DND-41 (cell line): ENCODE measurements around the gene CYBA.

Experiments
- ATAC-seq: fragments of 200-7000 bp; cut with Tn5 transposase; 3 replicates; pipeline ENCODE4 v1.9.1; 2021; ENCODE audit warnings: low read depth; ENCODE audit not compliant: insufficient read depth
- DNase-seq: peaks from one replicate; pipeline ENCODE4 v3.0.0-alpha.2; 2020
- H2AFZ ChIP-seq: 2 replicates; pipeline ENCODE4 v1.6.0; 2012; ENCODE audit warnings: low read depth, low read length
- H3K27ac ChIP-seq: 2 replicates; pipeline ENCODE4 v1.5.1; 2012; ENCODE audit warnings: low read length, inconsistent platforms
- H3K27me3 ChIP-seq: fragments of 200-600 bp; sonication (generic); 2 replicates; pipeline ENCODE4 v1.6.0; 2012; ENCODE audit warnings: low read length, mild to moderate bottlenecking, inconsistent platforms; ENCODE audit not compliant: insufficient read depth, poor library complexity
- H3K36me3 ChIP-seq: 2 replicates; pipeline ENCODE4 v1.5.1; 2012; ENCODE audit warnings: low read length, inconsistent platforms; ENCODE audit not compliant: insufficient read depth
- H3K4me1 ChIP-seq: 2 replicates; pipeline ENCODE4 v1.5.1; 2012; ENCODE audit warnings: mild to moderate bottlenecking, low read length; ENCODE audit not compliant: insufficient read depth
- H3K4me2 ChIP-seq: 2 replicates; pipeline ENCODE4 v1.6.0; 2012; ENCODE audit warnings: mild to moderate bottlenecking, moderate library complexity, low read length, inconsistent platforms; ENCODE audit not compliant: insufficient read depth
- H3K4me3 ChIP-seq, 2 experiments: fragments of 200-600 bp in 1 of 2; shearing (Covaris generic) in 1 of 2; 2 replicates each; pipeline ENCODE4 v1.5.1; 2012 to 2016; ENCODE audit warnings: inconsistent platforms in 2 of 2, low read length in 2 of 2, mild to moderate bottlenecking in 2 of 2, low read depth in 1 of 2, moderate library complexity in 1 of 2
- H3K79me2 ChIP-seq: 2 replicates; pipeline ENCODE4 v1.6.0; 2012; ENCODE audit warnings: low read length, inconsistent platforms; ENCODE audit not compliant: insufficient read depth
- H3K9ac ChIP-seq: 2 replicates; pipeline ENCODE4 v1.6.0; 2012; ENCODE audit warnings: low read depth, mild to moderate bottlenecking, inconsistent platforms, low read length, moderate library complexity
- H3K9me3 ChIP-seq: 2 replicates; pipeline ENCODE4 v1.5.1; 2012; ENCODE audit warnings: low read length, moderate library complexity, mild to moderate bottlenecking, inconsistent platforms; ENCODE audit not compliant: insufficient read depth, severe bottlenecking
- H4K20me1 ChIP-seq: 2 replicates; pipeline ENCODE4 v1.6.0; 2012; ENCODE audit warnings: low read length; ENCODE audit not compliant: insufficient read depth
- CTCF ChIP-seq: IDR thresholded peaks from 2 replicates; pipeline ENCODE4 v1.5.1; 2012; ENCODE audit warnings: borderline replicate concordance, low read length, moderate library complexity, mild to moderate bottlenecking; ENCODE audit not compliant: poor library complexity, severe bottlenecking; ENCODE audit errors: extremely low read depth
- EZH2 ChIP-seq: IDR thresholded peaks from 3 replicates; pipeline ENCODE4 v1.6.1; 2012; ENCODE audit warnings: borderline replicate concordance, low read depth, mild to moderate bottlenecking, moderate library complexity, low read length, inconsistent platforms; ENCODE audit not compliant: severe bottlenecking

CYBA gene

DNA sequence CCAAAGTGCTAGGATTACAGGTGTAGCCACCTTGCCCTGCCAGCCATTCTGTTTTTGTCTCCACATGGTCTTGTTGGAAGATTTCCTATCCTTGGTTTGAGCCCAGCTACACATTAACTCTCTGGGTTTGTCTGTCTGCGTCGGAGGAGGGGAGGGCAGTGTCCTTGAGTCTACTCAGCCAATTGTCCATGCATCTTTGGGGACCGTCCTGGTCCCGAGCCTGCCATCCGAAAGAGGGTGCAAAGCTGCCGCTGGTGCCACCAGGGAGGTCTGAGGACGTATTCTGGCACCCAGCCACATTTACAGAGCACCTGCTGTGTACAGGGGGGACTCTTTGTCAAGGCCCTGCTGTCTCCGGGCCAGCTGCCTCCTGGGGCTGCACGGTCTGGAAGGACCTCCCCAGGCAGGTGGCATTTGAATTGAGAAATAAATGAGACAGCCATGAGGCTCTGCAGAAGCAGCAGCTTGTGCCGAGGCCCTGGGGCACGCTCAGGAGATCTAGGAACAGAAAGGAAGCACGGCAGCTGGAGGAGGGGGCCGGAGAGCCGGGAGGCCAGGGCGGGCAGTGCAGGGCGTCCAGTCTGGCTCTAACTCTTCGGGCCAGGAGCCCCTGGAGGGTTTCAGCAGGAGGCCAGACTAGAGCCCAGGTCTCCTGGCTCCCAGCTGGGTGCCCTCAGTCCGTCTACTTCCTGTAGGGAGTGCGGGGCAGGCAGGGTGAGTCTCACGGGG lies 1.5 kb downstream of the CYBA start:
- ATAC-seq, result no peak
- peaks cover 43% of the 10 kb centered on the region for H4K20me1 ChIP-seq
- peak overlapping the region; percentile 69 for H3K9ac ChIP-seq
- no peak overlapping the region for H2AFZ ChIP-seq
- TF ChIP-seq CTCF (no peak), EZH2 (no peak)
- peak overlapping the region; percentile 84; the same call in 1 of the 2 replicates for H3K27ac ChIP-seq
- H3K27me3 ChIP-seq, result no peaks in the 10 kb centered on the region
- H3K4me2 ChIP-seq, result peak overlapping the region; percentile 93
- H3K4me1 ChIP-seq, result peaks cover 26% of the 10 kb centered on the region
- peaks cover 20% of the 10 kb centered on the region for H3K79me2 ChIP-seq
- H3K9me3 ChIP-seq, result no peaks in the 10 kb centered on the region
- H3K4me3 ChIP-seq, result peak overlapping the region in 1 of 2 experiments; percentile 96; a peak in 2 of 4 replicates
- no peak for DNase-seq
- peaks cover 42% of the 10 kb centered on the region for H3K36me3 ChIP-seq

DNA sequence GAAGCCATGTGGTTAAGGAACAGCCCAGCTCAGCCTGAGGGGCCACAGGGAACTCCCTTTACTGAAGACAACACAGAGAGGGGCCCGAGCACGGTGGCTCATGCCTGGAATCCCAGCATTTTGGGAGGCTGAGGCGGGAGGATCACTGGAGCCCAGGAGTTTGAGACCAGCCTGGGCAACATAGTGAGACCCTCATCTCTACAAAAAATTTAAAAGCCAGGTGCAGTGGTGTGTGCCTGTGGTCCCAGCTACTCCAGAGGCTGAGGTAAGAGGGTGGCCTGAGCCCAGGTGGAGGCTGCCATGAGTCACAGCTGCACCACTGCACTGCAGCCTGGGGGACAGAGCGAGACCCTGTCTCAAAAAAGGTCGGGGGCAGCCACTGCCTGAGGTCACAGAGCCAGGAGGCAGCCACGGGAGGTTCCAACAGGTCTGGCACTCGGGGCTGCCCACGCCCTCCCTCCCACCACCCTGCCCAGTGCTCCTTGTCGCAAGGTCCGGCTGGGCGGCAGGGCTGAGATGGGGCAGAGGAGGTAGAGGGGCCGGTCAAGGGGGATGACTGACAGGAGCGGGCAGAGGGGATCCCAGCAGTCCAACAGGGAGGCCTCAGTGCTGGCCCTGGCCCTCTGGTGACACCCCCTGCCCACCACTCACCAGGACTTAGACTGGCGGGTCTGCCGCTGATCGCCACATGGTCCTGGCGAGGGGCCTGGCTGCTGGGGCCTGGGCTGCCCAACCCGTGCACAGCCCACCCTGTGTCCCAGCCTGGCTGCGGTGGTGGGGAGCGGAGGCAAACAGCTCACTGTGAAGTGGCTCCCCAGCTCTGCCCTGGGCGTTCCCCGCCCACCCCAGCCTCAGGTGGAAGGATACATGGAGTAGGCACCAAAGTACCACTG lies 3.4 kb downstream of the CYBA start:
- peaks cover 27% of the 10 kb centered on the region for H3K36me3 ChIP-seq
- H4K20me1 ChIP-seq, result peaks cover 43% of the 10 kb centered on the region
- H2AFZ ChIP-seq, result no peak overlapping the region
- H3K9ac ChIP-seq, result no peak overlapping the region
- no peak for TF ChIP-seq CTCF
- no peak for TF ChIP-seq EZH2
- no peaks in the 10 kb centered on the region for H3K27me3 ChIP-seq
- H3K27ac ChIP-seq, result no peak overlapping the region
- peaks cover 20% of the 10 kb centered on the region for H3K79me2 ChIP-seq
- DNase-seq (no peak), ATAC-seq (no peak)
- H3K9me3 ChIP-seq, result no peaks in the 10 kb centered on the region
- peaks cover 26% of the 10 kb centered on the region for H3K4me1 ChIP-seq
- no peak overlapping the region for H3K4me3 ChIP-seq
- H3K4me2 ChIP-seq, result no peak overlapping the region

DNA sequence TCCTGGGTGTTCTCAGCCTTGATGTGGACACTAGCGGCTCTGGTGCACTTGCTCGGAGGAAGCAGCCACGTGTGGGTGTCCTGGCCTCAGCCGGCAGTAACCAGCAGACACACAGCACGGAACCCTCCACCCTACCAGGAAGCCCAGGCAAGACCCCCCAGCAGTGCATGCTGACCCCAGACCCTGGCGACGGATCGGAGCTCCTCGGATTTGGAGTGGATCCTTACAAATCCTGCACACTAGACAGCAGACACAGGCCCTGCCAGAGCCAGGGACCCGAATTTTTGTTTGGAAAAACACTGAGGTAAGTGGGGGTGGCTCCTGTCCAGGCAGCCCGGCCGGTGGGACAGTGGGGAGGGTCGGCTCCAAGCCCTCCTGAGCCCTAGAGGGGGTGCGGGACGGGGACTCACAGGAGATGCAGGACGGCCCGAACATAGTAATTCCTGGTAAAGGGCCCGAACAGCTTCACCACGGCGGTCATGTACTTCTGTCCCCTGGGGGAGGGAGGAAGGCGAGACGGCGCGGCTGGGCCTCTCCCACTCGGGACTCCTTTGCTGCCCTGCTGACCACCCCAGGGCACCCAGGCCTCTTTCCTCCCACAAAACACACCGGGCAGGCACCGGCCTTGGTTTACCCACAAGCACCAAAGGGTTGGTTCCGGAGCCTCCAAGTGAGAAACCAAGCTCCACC lies 4.4 kb downstream of the CYBA start:
- no peaks in the 10 kb centered on the region for H3K27me3 ChIP-seq
- no peak for ATAC-seq
- H4K20me1 ChIP-seq, result peaks cover 43% of the 10 kb centered on the region
- H3K27ac ChIP-seq, result no peak overlapping the region
- H2AFZ ChIP-seq, result no peak overlapping the region
- H3K4me2 ChIP-seq, result no peak overlapping the region
- no peaks in the 10 kb centered on the region for H3K9me3 ChIP-seq
- H3K79me2 ChIP-seq, result peaks cover 20% of the 10 kb centered on the region
- no peak for DNase-seq
- H3K36me3 ChIP-seq, result peaks cover 17% of the 10 kb centered on the region
- H3K9ac ChIP-seq, result no peak overlapping the region
- no peak for TF ChIP-seq EZH2
- TF ChIP-seq CTCF, result no peak
- H3K4me3 ChIP-seq, result no peak overlapping the region
- peaks cover 22% of the 10 kb centered on the region for H3K4me1 ChIP-seq
